Activated CD8-positive, alpha-beta memory T cell treated with anti-CD3 and anti-CD28 coated beads, Interleukin-2, amount 10 ng/mL, durations not matched to agents 7 days and 5 days (primary cell): ENCODE results near the gene ARID1B. TPM values are rescaled to one million over a fixed set of nuclear protein-coding genes. Genes with fewer than 3 reads are reported as not detected.

Experiments used
- ATAC-seq: fragments of 150-1000 bp; cut with Tn5 transposase; one replicate; pipeline ENCODE4 v1.10.0; 2021; ENCODE audit warnings: moderate library complexity
- CTCF ChIA-PET: fragments of 350-600 bp; sonication (Branson Sonifier 250); formaldehyde crosslinking; loops from one replicate; lab custom pipeline; 2021; ENCODE audit warnings: antibody characterized with exemption; lab: Charles Lee
- DNase-seq: peaks from one replicate; pipeline ENCODE4 v3.0.0-alpha.2; 2020
- H3K27ac Mint-ChIP-seq: one replicate; pipeline ENCODE4 v1.8.0; 2021; ENCODE audit warnings: mild to moderate bottlenecking, mixed read lengths
- H3K27me3 Mint-ChIP-seq: one replicate; pipeline ENCODE4 v1.8.0; 2021; ENCODE audit warnings: mixed read lengths
- H3K36me3 Mint-ChIP-seq: one replicate; pipeline ENCODE4 v1.8.0; 2021; ENCODE audit warnings: mild to moderate bottlenecking, mixed read lengths
- H3K4me1 Mint-ChIP-seq: one replicate; pipeline ENCODE4 v1.8.0; 2021; ENCODE audit warnings: mixed read lengths
- H3K4me3 Mint-ChIP-seq: one replicate; pipeline ENCODE4 v1.8.0; 2021; ENCODE audit warnings: mild to moderate bottlenecking, moderate library complexity, mixed read lengths
- H3K9me3 Mint-ChIP-seq: one replicate; pipeline ENCODE4 v1.8.0; 2022; ENCODE audit warnings: low read depth, mixed read lengths
- total RNA-seq, 2 experiments: library from RNA; stranded (reverse); gene quantifications; one replicate each; pipeline ENCODE4 v1.2.3, GENCODE V29; 2021

The ARID1B gene
- total RNA-seq, 2 experiments from 2014 or later, result 59.5 to 81.5 TPM

DNA sequence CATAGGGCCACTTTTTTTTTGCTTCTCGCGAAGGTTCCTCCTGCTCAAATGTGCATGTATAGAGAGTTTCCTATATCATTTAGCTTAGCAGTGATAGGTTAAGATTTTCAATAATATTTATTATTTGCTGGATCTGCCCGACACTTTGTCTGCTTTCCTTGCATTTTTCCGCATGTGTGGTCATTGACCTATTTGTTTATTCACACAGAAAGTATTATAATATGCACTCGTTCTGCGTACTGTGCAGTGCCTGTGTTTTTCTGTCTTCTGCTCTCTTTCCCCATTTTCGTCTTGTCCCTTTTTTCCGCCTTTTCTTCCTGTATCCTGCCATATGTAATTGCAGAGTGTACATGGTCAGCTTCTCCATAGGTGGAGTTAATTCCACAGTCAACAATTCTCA lies 290.3 kb downstream of the ARID1B start:
- CTCF ChIA-PET, result interaction anchor here (4.0 kb wide), 1 partner anchor 12 kb away, joined by 27 read pairs; no protein-coding TSS in a partner anchor
- Mint-ChIP-seq H3K4me1 (peaks cover 47% of the 10 kb centered on the region), H3K4me3 (no peak overlapping the region), H3K27me3 (no peaks in the 10 kb centered on the region), H3K27ac (no peak overlapping the region), H3K36me3 (peaks cover 3% of the 10 kb centered on the region), H3K9me3 (no peaks in the 10 kb centered on the region)
- ATAC-seq (no peak), DNase-seq (no peak)

DNA sequence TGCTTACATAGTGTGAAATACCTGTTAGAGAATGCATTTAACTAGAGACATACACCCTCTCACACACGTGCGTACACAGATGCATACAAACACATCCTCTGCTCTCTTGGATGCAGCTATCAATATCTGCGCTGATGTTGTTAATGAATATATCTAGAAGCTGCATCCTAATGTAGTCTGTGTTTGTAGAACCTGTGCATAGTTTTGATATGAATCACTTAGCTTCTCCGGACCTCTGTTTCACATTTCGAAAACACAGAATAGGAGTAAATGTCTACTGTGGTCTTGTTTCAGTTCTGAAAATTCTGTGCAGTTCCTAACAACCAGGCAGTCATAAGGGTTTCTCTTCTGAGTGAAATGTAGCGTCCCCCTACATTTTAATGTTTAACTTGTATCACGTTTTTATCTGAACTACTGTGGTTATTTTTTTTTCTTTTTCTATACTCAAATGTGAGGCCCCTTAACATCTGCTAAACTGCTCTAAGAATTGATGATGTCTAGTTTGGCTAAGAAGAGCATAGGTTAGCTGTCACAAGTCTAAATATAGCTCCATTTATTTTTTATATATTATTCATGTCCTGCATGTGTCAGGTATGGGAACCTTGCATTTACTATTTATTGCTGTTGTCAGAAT lies 291.6 kb downstream of the ARID1B start:
- CTCF ChIA-PET, result interaction anchor here (0.6 to 4.0 kb wide), 4 partner anchors 13 to 116 kb away, joined by 3 to 27 read pairs (median 5); no protein-coding TSS in a partner anchor
- peak overlapping the region; percentile 41 for H3K4me3 Mint-ChIP-seq
- peak overlapping the region; percentile 81 for H3K27ac Mint-ChIP-seq

GRCh38 chr6:157069585-157069984 lies 292.4 kb downstream of the ARID1B start:
- peak overlapping the region; percentile 70 for H3K27ac Mint-ChIP-seq
- peaks cover 4% of the 10 kb centered on the region for H3K36me3 Mint-ChIP-seq
- no peaks in the 10 kb centered on the region for H3K9me3 Mint-ChIP-seq
- H3K27me3 Mint-ChIP-seq, result no peaks in the 10 kb centered on the region
- H3K4me3 Mint-ChIP-seq, result no peak overlapping the region
- H3K4me1 Mint-ChIP-seq, result peaks cover 43% of the 10 kb centered on the region
- CTCF ChIA-PET, result interaction anchor here (1.2 to 4.0 kb wide), 4 partner anchors 14 to 205 kb away, joined by 3 to 27 read pairs (median 5); no protein-coding TSS in a partner anchor
- no peak for ATAC-seq
- no peak for DNase-seq

More for the DNA sequence above, 291.6 kb downstream of the ARID1B start:
- Mint-ChIP-seq H3K9me3 (no peaks in the 10 kb centered on the region), H3K36me3 (peaks cover 3% of the 10 kb centered on the region), H3K4me1 (peaks cover 44% of the 10 kb centered on the region), H3K27me3 (no peaks in the 10 kb centered on the region)
- ATAC-seq (peak; percentile 90), DNase-seq (no peak)

GRCh38 chr6:157070403-157071107 lies 293.4 kb downstream of the ARID1B start:
- peaks cover 5% of the 10 kb centered on the region for H3K36me3 Mint-ChIP-seq
- peak overlapping the region; percentile 24 for H3K27ac Mint-ChIP-seq
- peaks cover 45% of the 10 kb centered on the region for H3K4me1 Mint-ChIP-seq
- no peak overlapping the region for H3K4me3 Mint-ChIP-seq
- CTCF ChIA-PET, result interaction anchor here (1.3 to 4.0 kb wide), 3 partner anchors 15 to 204 kb away, joined by 3 to 27 read pairs (median 6); no protein-coding TSS in a partner anchor
- DNase-seq, result no peak
- no peaks in the 10 kb centered on the region for H3K27me3 Mint-ChIP-seq
- no peak for ATAC-seq
- H3K9me3 Mint-ChIP-seq, result no peaks in the 10 kb centered on the region

DNA sequence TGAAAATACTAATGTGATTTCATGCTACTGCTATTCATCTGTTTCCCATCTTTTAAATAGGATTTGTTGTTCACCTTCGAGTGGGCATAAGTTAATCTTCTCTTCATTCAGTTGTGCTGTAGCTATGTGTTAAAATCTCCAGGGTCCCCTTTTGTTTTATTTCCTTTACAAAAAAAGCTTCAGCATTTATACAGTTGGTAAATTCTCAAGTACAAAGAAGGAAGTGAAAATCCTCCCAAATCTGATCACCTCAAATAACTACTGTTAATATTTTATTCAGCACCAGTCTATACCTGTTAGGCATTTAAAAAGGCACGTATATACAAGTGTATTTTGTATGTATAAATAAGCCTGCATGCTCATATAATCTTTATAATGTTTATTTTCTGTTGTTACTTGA lies 294.9 kb downstream of the ARID1B start:
- Mint-ChIP-seq H3K4me1 (peaks cover 50% of the 10 kb centered on the region), H3K36me3 (peaks cover 7% of the 10 kb centered on the region), H3K9me3 (no peaks in the 10 kb centered on the region), H3K27ac (no peak overlapping the region), H3K4me3 (no peak overlapping the region), H3K27me3 (no peaks in the 10 kb centered on the region)
- DNase-seq (no peak), ATAC-seq (no peak)
- CTCF ChIA-PET, result interaction anchor here (0.7 to 2.2 kb wide), 2 partner anchors 112 to 203 kb away, joined by 3 to 6 read pairs; no protein-coding TSS in a partner anchor

DNA sequence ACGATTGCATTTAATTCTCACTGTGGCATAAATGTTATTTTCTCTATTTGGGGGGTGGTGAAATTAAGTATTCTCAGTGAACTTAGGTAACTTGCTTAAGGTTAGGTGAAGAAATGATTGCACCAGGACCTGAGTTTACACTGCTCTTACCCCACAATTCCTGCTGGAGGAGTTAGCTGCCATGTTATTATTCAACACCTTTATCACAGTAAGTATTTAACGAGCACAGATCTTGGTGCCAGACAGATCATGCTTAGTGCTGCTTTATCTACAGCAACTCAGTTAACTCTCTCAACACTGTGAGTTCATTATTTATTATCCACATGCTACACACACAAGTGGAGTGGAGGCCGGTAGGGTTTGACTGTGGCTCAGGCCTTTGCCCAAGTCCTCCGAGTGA lies 296.4 kb downstream of the ARID1B start:
- peaks cover 41% of the 10 kb centered on the region for H3K4me1 Mint-ChIP-seq
- H3K36me3 Mint-ChIP-seq, result peaks cover 12% of the 10 kb centered on the region
- H3K27me3 Mint-ChIP-seq, result no peaks in the 10 kb centered on the region
- no peak overlapping the region for H3K4me3 Mint-ChIP-seq
- CTCF ChIA-PET, result no interaction called here
- no peak overlapping the region for H3K27ac Mint-ChIP-seq
- H3K9me3 Mint-ChIP-seq, result no peaks in the 10 kb centered on the region
- DNase-seq, result no peak
- ATAC-seq, result no peak

DNA sequence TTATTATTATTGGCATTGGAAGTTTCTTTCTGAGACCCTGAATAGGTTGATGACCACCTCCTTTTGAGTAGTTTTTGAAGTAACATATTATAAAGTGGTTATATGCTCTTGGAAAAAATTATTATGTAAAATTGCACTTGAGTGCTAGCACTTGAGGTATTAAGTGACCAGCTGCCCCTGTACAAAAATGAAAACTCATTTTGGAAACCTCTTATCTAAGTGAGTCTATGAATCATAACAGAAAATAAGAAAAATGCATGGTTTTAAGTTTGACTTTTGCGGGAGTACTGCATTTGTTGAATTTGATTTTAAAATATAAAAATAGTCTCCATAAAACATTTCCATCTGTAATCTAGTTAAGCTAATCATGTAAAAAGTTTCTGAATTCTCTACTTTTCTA lies 297.8 kb downstream of the ARID1B start:
- ATAC-seq (no peak), DNase-seq (no peak)
- H3K27ac Mint-ChIP-seq, result no peak overlapping the region
- H3K27me3 Mint-ChIP-seq, result no peaks in the 10 kb centered on the region
- H3K9me3 Mint-ChIP-seq, result no peaks in the 10 kb centered on the region
- H3K4me1 Mint-ChIP-seq, result peaks cover 32% of the 10 kb centered on the region
- peaks cover 12% of the 10 kb centered on the region for H3K36me3 Mint-ChIP-seq
- CTCF ChIA-PET, result no interaction called here
- no peak overlapping the region for H3K4me3 Mint-ChIP-seq

- ATAC-seq (peak; percentile 82), DNase-seq (peak; percentile 63)
- Mint-ChIP-seq H3K9me3 (no peaks in the 10 kb centered on the region), H3K4me1 (peaks cover 27% of the 10 kb centered on the region), H3K27ac (peak overlapping the region; percentile 88), H3K4me3 (peak overlapping the region; percentile 69), H3K27me3 (no peaks in the 10 kb centered on the region), H3K36me3 (peaks cover 12% of the 10 kb centered on the region)
- CTCF ChIA-PET, result no interaction called here
These were observed 298.6 kb downstream of the ARID1B start for GRCh38 chr6:157075549-157076450.

GRCh38 chr6:157076451-157076822 lies 299.3 kb downstream of the ARID1B start:
- no peak for ATAC-seq
- DNase-seq, result no peak
- Mint-ChIP-seq H3K4me3 (no peak overlapping the region), H3K27ac (peak overlapping the region; percentile 88), H3K4me1 (peaks cover 24% of the 10 kb centered on the region), H3K9me3 (no peaks in the 10 kb centered on the region), H3K27me3 (no peaks in the 10 kb centered on the region), H3K36me3 (peaks cover 12% of the 10 kb centered on the region)
- CTCF ChIA-PET, result no interaction called here

DNA sequence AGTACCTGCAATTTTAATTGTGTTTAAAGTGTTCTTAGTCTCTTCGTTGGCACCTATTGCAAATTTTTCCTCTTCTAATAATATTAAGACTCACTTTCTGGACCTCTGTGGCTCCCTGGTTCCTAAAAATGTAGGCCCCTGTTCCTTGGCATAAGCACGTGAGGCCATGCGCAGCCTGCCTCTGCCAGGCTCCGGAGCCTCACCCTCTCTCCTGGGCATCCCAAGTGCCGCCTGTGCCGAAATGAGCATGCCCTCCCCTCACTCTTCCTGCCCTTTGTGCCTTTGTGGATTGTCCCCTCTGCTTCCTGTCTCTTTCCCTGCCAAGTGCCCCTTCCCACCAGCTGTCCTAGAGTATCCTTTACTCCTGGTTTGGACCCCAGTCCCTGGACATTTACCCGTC lies 300.1 kb downstream of the ARID1B start:
- Mint-ChIP-seq H3K27me3 (no peaks in the 10 kb centered on the region), H3K9me3 (no peaks in the 10 kb centered on the region), H3K27ac (no peak overlapping the region), H3K4me3 (no peak overlapping the region), H3K4me1 (peaks cover 24% of the 10 kb centered on the region), H3K36me3 (peaks cover 12% of the 10 kb centered on the region)
- CTCF ChIA-PET, result no interaction called here
- DNase-seq (no peak), ATAC-seq (no peak)

DNA sequence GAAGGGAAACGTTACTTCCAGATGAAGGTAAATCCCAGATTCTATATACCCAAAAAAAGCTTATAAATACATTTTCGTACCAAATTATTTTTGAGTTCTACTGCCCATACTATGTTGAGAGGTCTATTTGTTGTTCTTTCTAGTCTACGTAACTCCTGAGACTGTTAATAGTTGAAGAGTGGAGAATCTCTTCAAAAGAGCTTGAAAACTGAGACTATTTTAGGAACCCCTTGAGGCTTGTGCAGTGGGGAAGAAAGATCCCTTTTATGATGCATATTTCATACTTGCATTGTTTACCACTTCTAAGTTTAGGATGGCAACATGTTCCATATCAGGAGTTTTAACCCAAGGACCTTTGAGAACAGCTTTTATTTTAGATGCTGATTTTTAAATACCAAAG lies 301.1 kb downstream of the ARID1B start:
- peaks cover 12% of the 10 kb centered on the region for H3K36me3 Mint-ChIP-seq
- H3K4me3 Mint-ChIP-seq, result no peak overlapping the region
- no peak for DNase-seq
- CTCF ChIA-PET, result no interaction called here
- H3K27ac Mint-ChIP-seq, result no peak overlapping the region
- H3K27me3 Mint-ChIP-seq, result no peaks in the 10 kb centered on the region
- H3K4me1 Mint-ChIP-seq, result peaks cover 24% of the 10 kb centered on the region
- no peak for ATAC-seq
- no peaks in the 10 kb centered on the region for H3K9me3 Mint-ChIP-seq

DNA sequence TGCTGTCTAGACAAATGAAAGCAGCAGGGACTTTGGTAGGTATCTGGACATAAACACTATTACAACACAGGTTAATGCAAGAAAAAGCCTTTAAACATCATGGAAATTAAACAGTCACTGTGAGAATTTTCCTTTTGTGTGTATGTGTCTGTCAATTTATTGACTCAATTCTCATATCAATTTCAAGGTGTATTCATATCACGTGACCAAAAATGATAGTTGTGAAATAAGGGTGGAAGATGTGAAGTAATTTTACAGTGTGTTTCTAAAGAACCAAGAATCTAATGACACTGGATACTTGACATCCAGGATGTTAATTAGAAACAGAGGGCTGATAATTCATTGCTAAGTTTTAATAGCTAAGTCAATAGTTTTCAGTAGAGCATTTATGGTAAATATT lies 302.1 kb downstream of the ARID1B start:
- no peak overlapping the region for H3K27ac Mint-ChIP-seq
- no peak overlapping the region for H3K4me3 Mint-ChIP-seq
- H3K9me3 Mint-ChIP-seq, result no peaks in the 10 kb centered on the region
- H3K4me1 Mint-ChIP-seq, result peaks cover 24% of the 10 kb centered on the region
- H3K36me3 Mint-ChIP-seq, result peaks cover 13% of the 10 kb centered on the region
- CTCF ChIA-PET, result no interaction called here
- no peaks in the 10 kb centered on the region for H3K27me3 Mint-ChIP-seq
- no peak for ATAC-seq
- no peak for DNase-seq

- no peak overlapping the region for H3K4me3 Mint-ChIP-seq
- H3K9me3 Mint-ChIP-seq, result no peaks in the 10 kb centered on the region
- CTCF ChIA-PET, result no interaction called here
- H3K36me3 Mint-ChIP-seq, result peaks cover 11% of the 10 kb centered on the region
- no peaks in the 10 kb centered on the region for H3K27me3 Mint-ChIP-seq
- DNase-seq (no peak), ATAC-seq (no peak)
- peaks cover 22% of the 10 kb centered on the region for H3K4me1 Mint-ChIP-seq
- no peak overlapping the region for H3K27ac Mint-ChIP-seq
These were observed 302.6 kb downstream of the ARID1B start for GRCh38 chr6:157079771-157080170.
